Colon (tissue), 2 donors: ENCODE data around the gene TWIST2.

Source experiments
- FAIRE-seq: peaks from 2 replicates; lab custom pipeline; 2012; peaks lifted over from hg19 to GRCh38; lab: Jason Lieb, UNC
- donor health status: control.
- donor health status: control.

The TWIST2 gene

GRCh38 chr2:238939521-238940403, 91.9 kb downstream of the TWIST2 start:
- no peak for FAIRE-seq

DNA sequence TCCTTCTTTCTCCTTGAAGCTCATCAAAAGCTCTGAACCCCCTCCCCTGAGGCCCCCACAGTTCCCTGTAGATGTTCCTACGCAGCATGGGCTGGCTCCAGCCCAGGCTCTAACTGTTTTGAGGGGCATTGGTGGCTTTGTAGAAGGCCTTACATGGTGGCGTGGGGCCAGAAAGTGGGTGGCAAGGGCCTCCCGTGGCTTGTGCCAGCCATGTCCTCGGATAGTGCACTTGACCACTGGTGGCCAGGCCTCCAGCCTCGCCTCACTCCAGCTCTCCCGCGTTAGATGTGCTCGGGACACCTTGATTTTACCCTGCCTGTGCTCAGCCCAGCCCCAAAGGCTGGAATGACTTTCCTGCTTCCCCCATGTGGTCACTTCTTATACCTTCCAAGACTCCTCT, 92.9 kb downstream of the TWIST2 start:
- no peak for FAIRE-seq

DNA sequence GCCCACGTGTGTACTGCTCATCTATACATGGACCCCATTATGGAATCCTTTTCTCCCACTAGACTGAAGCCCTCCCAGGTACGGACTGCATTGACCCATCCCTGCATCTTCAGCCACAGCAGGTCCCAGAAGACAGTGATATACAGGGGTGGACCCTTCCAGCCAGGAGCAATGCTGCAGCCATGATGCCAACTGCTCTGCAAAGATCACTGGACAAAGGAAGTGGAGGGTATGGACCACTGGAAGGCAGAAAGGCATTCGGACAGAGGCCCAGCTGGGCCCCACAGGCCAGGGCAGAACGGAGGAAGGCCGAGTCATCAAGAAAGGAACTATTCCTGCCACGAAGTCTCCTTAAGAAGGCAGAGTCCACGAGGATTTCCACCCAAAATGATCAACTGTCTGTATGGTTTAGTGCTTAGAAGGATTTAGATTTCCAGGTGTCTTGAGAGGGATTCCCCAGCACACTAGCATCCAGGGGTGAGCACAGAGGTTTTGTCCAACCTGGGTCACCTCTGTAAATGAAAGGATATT, 93.4 kb downstream of the TWIST2 start:
- FAIRE-seq, result no peak

DNA sequence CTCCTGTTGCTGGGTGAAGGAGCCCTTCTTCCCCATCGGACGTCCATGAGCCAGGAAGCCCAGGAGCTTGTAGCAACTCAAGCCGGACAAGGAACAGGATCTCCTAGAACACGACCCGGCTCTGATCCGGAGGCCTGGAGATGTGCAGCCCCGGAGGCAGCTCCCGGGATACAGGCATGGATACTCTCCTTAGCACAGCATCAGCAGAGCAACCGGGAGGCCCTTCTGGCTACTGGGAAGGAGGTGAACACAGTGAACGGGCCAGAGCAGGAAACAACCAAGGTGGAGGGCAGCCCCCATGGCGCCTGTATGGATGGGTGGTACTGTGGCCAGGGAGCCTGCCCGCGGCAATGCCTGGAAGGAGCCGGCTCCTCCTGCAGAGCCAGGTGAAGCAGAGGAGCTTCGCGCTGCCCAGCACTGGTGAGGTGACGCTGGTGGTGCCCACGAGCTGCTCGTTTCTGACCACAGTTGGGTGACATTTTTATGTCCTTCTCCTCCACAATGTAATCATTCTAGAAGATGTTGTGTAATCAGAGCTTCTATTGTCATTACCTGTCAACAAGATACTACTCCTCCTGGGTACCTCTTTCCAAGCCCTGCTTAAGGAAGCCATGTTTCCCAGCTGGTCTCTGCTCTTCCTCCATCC, 94.3 kb downstream of the TWIST2 start:
- FAIRE-seq, result no peak

DNA sequence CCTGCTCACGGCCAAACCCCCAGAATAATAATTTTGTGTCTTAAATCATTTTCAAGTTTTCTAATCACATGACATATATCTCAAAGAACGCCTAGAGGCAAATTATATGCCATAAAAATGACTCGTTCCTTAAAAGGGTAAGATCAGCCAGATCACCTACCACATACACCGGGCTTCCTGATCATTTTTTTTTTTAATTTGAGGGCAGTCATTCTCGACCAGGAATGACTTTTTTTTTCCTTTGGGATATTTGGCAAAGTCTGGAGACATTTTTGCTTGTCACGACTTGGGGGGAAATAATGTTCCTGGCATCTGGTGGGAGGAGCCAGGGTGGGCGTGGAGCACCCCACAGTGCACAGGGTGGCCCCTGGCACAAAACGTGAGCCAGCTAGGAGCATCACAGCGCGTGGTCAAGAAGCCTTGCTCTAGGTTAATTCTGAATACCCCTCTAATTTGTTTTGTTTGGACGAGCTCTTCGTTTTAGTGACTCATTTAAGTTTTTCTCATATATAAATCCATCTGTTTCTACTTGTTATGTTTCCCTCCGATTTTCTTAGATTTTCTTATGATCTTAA, 94.9 kb downstream of the TWIST2 start:
- FAIRE-seq, result no peak

GRCh38 chr2:238943338-238944067, 95.6 kb downstream of the TWIST2 start:
- FAIRE-seq, result no peak

- FAIRE-seq, result no peak
Measured at GRCh38 chr2:238945433-238946150, 97.7 kb downstream of the TWIST2 start.

DNA sequence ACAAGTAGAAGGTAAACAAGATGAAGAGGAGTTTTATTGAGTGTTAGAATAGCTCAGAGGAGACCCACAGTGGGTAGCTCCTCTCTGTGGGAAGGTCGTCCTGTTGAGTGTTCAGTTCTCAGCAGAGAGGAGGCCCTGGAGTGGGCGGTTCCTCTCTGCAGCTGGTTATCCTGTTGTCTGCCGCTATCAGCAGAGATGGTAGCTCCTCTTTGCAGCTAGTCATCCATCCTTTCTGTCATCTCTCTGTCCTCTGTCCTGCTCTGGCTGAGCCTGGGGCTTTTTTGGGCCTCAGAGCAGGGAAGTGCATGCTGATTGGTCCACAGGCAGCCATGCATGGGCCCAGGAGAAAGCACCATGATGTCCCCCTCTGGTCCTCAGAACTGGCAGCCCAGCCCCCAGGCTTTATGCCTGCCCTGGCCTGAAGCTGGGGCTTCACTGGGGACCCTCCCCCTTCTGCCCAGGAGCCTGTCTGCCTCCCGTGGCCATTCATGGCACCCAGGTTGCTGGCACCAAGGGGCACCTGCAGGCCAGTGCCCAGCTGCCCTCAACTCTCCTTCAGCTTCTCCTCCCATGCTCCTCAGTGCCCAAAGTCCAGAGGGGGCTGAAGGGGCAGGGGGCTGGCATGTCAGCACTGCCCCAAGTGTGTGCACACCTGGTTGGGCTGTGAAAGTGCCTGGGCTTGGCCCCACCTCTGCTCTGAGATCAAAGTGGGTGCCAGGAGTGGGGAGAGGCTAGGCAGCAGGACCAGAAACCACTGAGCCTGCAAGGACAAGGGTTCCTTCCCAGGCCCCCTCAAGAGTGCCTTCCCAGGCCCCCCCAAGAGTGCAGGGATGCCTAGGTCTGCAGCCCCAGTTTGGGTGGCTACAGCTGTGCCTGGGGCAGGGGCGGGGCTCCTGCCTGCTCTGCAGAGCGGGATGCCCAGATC, 98.7 kb downstream of the TWIST2 start:
- no peak for FAIRE-seq

DNA sequence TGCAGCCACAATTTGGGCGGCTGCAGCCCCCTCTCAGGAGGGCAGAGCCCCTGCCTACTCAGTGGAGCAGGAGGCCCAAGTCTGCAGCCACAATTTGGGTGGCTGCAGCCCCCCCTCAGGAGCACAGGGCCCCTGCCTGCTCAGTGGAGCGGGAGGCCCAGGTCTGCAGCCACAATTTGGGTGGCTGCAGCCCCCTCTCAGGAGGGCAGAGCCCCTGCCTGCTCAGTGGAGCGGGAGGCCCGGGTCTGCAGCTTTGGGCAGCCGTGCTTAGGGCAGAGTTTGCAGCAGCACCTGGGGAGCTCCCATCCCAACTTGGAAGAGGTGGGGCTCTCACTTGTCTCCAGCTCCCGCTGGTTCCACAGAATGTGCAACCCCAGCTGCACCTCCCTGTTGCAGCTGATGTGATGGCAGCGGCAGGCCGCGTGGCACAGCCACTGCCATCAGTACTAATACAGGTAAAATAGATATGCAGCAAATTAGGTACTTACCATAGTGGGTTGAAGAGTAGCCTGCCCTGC, 99.4 kb downstream of the TWIST2 start:
- no peak for FAIRE-seq

DNA sequence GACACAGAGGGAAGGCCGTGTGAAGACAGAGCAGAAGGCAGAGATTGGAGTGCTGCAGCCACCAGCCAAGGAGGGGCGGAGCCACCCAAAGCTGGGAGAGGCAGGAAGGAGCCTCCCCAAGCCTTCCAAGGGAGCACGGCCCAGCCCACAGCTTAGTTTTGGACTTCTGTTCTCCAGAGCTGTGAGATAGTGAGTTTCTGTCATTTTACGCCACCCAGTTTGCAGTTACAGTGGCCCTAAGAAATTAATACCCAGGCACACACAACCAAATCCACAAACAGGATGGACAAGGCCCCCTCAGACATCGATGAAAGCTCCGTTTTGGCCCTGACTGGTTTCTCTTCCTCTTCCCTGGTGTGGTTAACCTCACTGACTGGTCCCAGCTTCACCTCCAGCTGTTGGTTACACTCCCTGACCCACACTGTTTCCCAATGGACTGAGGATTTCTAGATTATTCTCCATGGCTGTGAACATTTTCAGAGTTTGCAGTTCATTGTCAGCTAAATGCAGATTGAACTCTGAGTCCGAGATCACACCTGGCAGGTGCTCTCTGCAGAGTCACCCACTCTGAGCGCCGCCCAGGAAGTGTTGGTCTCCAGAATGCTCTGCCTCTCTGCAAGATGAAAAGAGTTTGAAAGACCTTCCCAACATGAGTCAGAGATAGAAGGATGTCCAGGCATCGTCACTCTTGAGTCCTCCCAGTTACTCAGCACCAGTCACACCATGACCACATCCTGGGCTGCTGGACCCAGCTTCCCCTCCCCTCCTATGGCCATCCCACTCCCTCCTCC, 100.2 kb downstream of the TWIST2 start:
- no peak for FAIRE-seq

DNA sequence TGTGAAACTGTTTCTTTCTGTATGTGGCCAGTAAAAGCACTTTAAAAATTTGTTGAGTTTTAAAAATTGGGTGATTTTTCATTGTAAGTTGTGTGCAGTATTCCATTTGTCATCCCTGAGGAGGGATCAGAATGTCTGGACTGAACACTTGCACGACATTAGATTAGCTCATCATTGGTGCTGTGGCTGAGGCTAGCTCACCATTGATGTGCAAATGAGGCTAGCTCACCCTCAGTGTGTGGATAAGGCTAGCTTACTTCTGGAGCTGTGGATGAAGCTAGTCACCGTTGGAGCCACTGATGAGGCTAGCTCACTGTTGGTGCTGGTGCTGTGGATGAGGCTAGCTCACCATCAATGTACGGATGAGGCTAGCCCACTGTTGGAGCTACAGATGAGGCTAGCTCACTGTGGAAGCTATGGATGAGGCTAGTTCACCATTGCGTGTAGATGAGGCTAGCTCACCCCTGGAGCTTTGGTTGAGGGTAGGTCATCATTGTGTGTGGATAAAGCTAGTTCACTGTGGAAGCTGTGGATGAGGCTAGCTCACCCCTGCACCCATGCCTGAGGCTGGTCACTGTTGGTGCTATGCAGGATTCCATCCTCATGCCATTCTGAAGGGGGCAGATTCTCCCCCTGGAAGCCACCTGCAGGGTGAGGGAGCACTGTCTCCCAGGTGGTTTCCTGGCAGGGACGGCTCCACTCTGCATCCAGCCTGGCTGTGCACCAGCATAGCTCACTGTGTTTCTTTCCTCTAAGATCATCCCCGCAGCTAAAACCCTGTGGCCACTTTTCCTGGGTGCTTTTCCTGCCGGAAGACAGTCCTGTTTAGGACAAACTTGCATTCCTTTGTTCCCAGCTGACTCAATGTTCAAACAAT, 101.1 kb downstream of the TWIST2 start:
- FAIRE-seq, result no peak

DNA sequence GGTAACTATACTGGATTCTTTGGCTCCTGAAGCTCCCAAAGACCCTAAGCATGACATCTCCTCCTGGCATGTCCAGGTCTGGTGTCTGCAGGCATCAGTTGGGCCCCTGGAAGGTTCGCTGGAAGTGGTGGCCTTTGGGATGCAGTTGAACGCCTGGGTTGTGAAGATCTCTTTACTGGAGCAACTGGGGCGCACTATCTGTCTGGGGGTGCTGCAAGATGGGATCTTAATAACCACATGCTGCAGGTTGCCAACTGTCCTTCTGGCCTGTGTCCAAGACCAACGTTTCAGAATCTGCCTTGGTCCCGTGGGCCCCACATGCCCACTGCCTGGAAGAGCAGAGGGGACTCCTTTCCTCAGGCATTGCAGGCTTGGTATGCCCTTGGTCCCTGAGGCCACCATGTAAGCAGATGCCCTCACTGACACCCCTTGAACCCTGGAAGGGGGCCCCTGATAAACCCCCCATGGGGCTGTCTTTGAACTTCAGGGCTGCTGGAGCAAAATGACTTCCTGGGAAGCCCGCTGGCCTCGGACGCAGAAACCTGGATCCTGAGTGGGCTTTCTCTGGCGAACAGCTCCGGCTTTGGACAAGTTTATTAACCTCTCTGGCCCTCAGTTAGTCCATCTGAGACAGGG, 101.9 kb downstream of the TWIST2 start:
- no peak for FAIRE-seq

DNA sequence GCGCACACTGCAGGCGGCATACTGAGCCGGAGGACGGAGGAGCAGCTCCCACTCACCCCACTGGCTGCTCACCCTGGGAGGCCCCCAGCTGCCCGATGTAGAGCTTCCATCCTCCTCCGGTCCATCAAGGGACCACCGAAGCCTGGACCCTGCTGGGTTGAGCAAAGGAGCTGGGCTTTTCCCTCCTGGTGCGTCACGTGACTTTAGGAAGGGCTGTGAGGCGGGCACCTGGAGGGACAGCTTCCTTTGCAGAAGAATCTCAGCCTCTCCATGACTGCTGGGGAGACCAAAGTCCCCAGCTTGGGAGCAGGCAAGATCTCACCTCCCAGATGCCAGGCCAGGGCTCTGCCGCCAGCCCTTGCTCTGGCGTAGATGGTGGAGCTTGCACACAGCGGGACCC, 102.7 kb downstream of the TWIST2 start:
- no peak for FAIRE-seq

- FAIRE-seq, result no peak
Measured at GRCh38 chr2:238952261-238952919, 104.5 kb downstream of the TWIST2 start.

GRCh38 chr2:238954841-238955591, 107.1 kb downstream of the TWIST2 start:
- FAIRE-seq, result no peak

- FAIRE-seq, result no peak
Measured at GRCh38 chr2:238955648-238956531, 108.0 kb downstream of the TWIST2 start.
